Measurements from ENCODE around the gene MAST4. TPM values are rescaled to one million over a fixed set of nuclear protein-coding genes. Genes with fewer than 3 reads are reported as not detected.

MAST4 gene
- total and polyA plus RNA-seq, 2 of the 4 experiments (the other 2 are of a cell fraction): 4.8 to 6.8 TPM

- no peak overlapping the region for H2BK15ac ChIP-seq (ENCODE audit: low read depth, low read length)
- POLR2A ChIA-PET (ENCODE audit: unreplicated experiment): no interaction called here
- H4K8ac ChIP-seq (ENCODE audit: low read depth in 2 of 2, low read length in 2 of 2): no peak overlapping the region
- no peak overlapping the region for H2AK9ac ChIP-seq (replicated peaks; ENCODE audit: low read depth, low read length, poor library complexity)
- no peak for DNase-seq
- no peak overlapping the region for H2BK5ac ChIP-seq (ENCODE audit: low read depth, low read length, poor library complexity, severe bottlenecking)
- no peak overlapping the region for H3K4ac ChIP-seq (ENCODE audit: low read depth, low read length)
- no peak overlapping the region for H3K9ac ChIP-seq (ENCODE audit: low read depth, low read length)
- WGBS, 2 experiments (ENCODE audit: extremely low coverage in 2 of 2, insufficient read length in 1 of 2): 72% methylated on average over 3 of the region's 5 CpGs; no CpG with 5 or more reads in 1 of the 2 experiments
- H4K5ac ChIP-seq (ENCODE audit: low read depth, low read length): no peak overlapping the region
- no peak overlapping the region for H3K23ac ChIP-seq (ENCODE audit: low read depth, low read length)
- H3K14ac ChIP-seq (replicated peaks; ENCODE audit: low read depth, low read length): no peak overlapping the region
- H2AFZ ChIP-seq (replicated peaks; ENCODE audit: low read length, poor library complexity): no peak overlapping the region
- 0 out of 2 replicates have a peak, but pooled peaks cover 2% of the 10 kb centered on the region for H3K9me3 ChIP-seq (ENCODE audit: control insufficient read depth, insufficient read depth, low read length)
- ATAC-seq (ENCODE audit: low read depth): no peak
- no peak overlapping the region for H4K91ac ChIP-seq (ENCODE audit: insufficient read depth, low read depth, low read length)
- no peak overlapping the region for H2BK20ac ChIP-seq (ENCODE audit: low read depth, low read length)
- H2AK5ac ChIP-seq (ENCODE audit: low read depth, low read length): no peak overlapping the region
- dilution Hi-C loops (cut with HindIII; ENCODE audit: low sequenced_read_pairs, unreplicated experiment): no loop called here
- H4K20me1 ChIP-seq (ENCODE audit: insufficient read depth, low read length): no peaks in the 10 kb centered on the region
- BruUV-seq (replicated peaks): no TSS peak
- H2BK120ac ChIP-seq (ENCODE audit: low read depth, low read length): no peak overlapping the region
- H3K9me1 ChIP-seq (ENCODE audit: insufficient read depth, low read length): no peaks in the 10 kb centered on the region; the same call in 1 of the 2 replicates
- no peaks in the 10 kb centered on the region for H3K36me3 ChIP-seq (ENCODE audit: control insufficient read depth, insufficient read depth, low read length)
- H3K18ac ChIP-seq (ENCODE audit: low read depth, low read length): no peak overlapping the region
- no peak overlapping the region for H3K27ac ChIP-seq (ENCODE audit: insufficient read depth, low read length)
- no peaks in the 10 kb centered on the region for H3K79me1 ChIP-seq (ENCODE audit: low read depth in 1 of 2, low read length in 2 of 2)
- no peaks in the 10 kb centered on the region for H3K27me3 ChIP-seq (ENCODE audit: control insufficient read depth, insufficient read depth, low read length)
- CTCF ChIA-PET: no interaction called here
- H3K4me1 ChIP-seq (ENCODE audit: control insufficient read depth, insufficient read depth, low read length): no peaks in the 10 kb centered on the region
- TF ChIP-seq MAFK (IDR thresholded peaks at IDR 0.05; ENCODE audit: low read depth, low read length): no peak
- TF ChIP-seq POLR2A (IDR thresholded peaks at IDR 0.05; ENCODE audit: low read depth, low read length): no peak
- TF ChIP-seq CHD1 (IDR thresholded peaks at IDR 0.05; ENCODE audit: low read depth, low read length): no peak
- no peak for TF ChIP-seq RFX5 (IDR thresholded peaks at IDR 0.05; ENCODE audit: low read depth, low read length)
- no peak overlapping the region for H3K4me2 ChIP-seq (ENCODE audit: low read depth, low read length)
- in situ Hi-C loops (cut with MboI; ENCODE audit: low sequenced_read_pairs): no loop called here
- no peak overlapping the region for H3K4me3 ChIP-seq (ENCODE audit: insufficient read depth, low read depth, low read length)
- H3K56ac ChIP-seq (ENCODE audit: extremely low read depth, insufficient read depth, low read length): no peak overlapping the region
- intact Hi-C loops (cut with micrococcal nuclease): no loop called here
Observed at GRCh38 chr5:67190861-67191260, 594.7 kb downstream of the MAST4 start.

Data from IMR-90 (cell line).